IMR-90 (cell line): ENCODE results near the gene SEC22A. TPM values are rescaled to one million over a fixed set of nuclear protein-coding genes. Genes with fewer than 3 reads are reported as not detected.

Experiments used
- ATAC-seq: fragments of 200-7000 bp; cut with Tn5 transposase; 2 replicates; pipeline ENCODE4 v1.9.1; 2020; ENCODE audit warnings: low read depth, mild to moderate bottlenecking, moderate library complexity
- BruUV-seq: library from RNA; stranded (reverse); fragments of 400-500 nt; replicated peaks from 2 replicates; lab custom pipeline; 2021; lab: Mats Ljungman, UMichigan
- CTCF ChIA-PET: fragments of 300-600 bp; formaldehyde crosslinking; extraction: SDS; loops from one replicate; lab custom pipeline; 2021; ENCODE audit warnings: antibody characterized with exemption; lab: Yijun Ruan, JAX
- POLR2A ChIA-PET: fragments of 300-600 bp; sonication (Branson Sonifier 250); formaldehyde crosslinking; loops from one replicate; lab custom pipeline; 2022; ENCODE audit warnings: antibody characterized with exemption; ENCODE audit not compliant: unreplicated experiment; lab: Charles Lee
- DNase-seq: peaks from one replicate; pipeline ENCODE4 v3.0.0; 2013
- H2AFZ ChIP-seq: replicated peaks from 2 replicates; pipeline ENCODE3; 2013; ENCODE audit warnings: low read length, mild to moderate bottlenecking; ENCODE audit not compliant: poor library complexity
- H2AK5ac ChIP-seq: 2 replicates; pipeline ENCODE4 v1.6.1; 2013; ENCODE audit warnings: low read depth, low read length, inconsistent platforms
- H2AK9ac ChIP-seq: replicated peaks from 2 replicates; pipeline ENCODE3; 2013; ENCODE audit warnings: mild to moderate bottlenecking, low read depth, low read length, moderate library complexity; ENCODE audit not compliant: poor library complexity
- H2BK120ac ChIP-seq: 2 replicates; pipeline ENCODE4 v1.6.1; 2013; ENCODE audit warnings: low read depth, low read length, inconsistent platforms
- H2BK15ac ChIP-seq: 3 replicates; pipeline ENCODE4 v1.6.1; 2013; ENCODE audit warnings: low read depth, low read length, inconsistent platforms
- H2BK20ac ChIP-seq: 2 replicates; pipeline ENCODE4 v1.6.1; 2013; ENCODE audit warnings: low read depth, mild to moderate bottlenecking, inconsistent platforms, low read length, moderate library complexity
- H2BK5ac ChIP-seq: 2 replicates; pipeline ENCODE4 v1.6.1; 2013; ENCODE audit warnings: mild to moderate bottlenecking, low read depth, low read length, inconsistent platforms; ENCODE audit not compliant: poor library complexity, severe bottlenecking
- H3K14ac ChIP-seq: replicated peaks from 2 replicates; pipeline ENCODE4 v1.6.1; 2013; ENCODE audit warnings: low read depth, low read length, inconsistent platforms
- H3K18ac ChIP-seq: 2 replicates; pipeline ENCODE4 v1.6.1; 2013; ENCODE audit warnings: low read depth, low read length, control low read depth
- H3K23ac ChIP-seq: 2 replicates; pipeline ENCODE4 v1.6.1; 2013; ENCODE audit warnings: low read depth, low read length, inconsistent platforms
- H3K27ac ChIP-seq: 2 replicates; pipeline ENCODE4 v1.5.1; 2013; ENCODE audit warnings: mild to moderate bottlenecking, control low read depth, low read length; ENCODE audit not compliant: insufficient read depth
- H3K27me3 ChIP-seq: 2 replicates; pipeline ENCODE4 v1.6.1; 2013; ENCODE audit warnings: low read length; ENCODE audit not compliant: control insufficient read depth, insufficient read depth
- H3K36me3 ChIP-seq: 2 replicates; pipeline ENCODE4 v1.6.1; 2013; ENCODE audit warnings: low read length, mixed read lengths; ENCODE audit not compliant: control insufficient read depth, insufficient read depth
- H3K4ac ChIP-seq: 2 replicates; pipeline ENCODE4 v1.6.1; 2013; ENCODE audit warnings: low read depth, low read length, inconsistent platforms
- H3K4me1 ChIP-seq: 2 replicates; pipeline ENCODE4 v1.6.1; 2013; ENCODE audit warnings: low read length, mixed read lengths; ENCODE audit not compliant: control insufficient read depth, insufficient read depth
- H3K4me2 ChIP-seq: 2 replicates; pipeline ENCODE4 v1.6.1; 2013; ENCODE audit warnings: low read depth, mild to moderate bottlenecking, control low read depth, low read length, moderate library complexity
- H3K4me3 ChIP-seq: 2 replicates; pipeline ENCODE4 v1.5.1; 2013; ENCODE audit warnings: low read depth, mild to moderate bottlenecking, control low read depth, low read length, moderate library complexity; ENCODE audit not compliant: insufficient read depth
- H3K56ac ChIP-seq: 2 replicates; pipeline ENCODE4 v1.6.1; 2013; ENCODE audit warnings: low read length, inconsistent platforms; ENCODE audit not compliant: insufficient read depth; ENCODE audit errors: extremely low read depth
- H3K79me1 ChIP-seq, 2 experiments: 2 replicates each; pipeline ENCODE4 v1.6.1; 2013; ENCODE audit warnings: low read length in 2 of 2, inconsistent platforms in 1 of 2, low read depth in 1 of 2
- H3K9ac ChIP-seq: 2 replicates; pipeline ENCODE4 v1.6.1; 2013; ENCODE audit warnings: low read depth, low read length, control low read depth
- H3K9me1 ChIP-seq: 2 replicates; pipeline ENCODE4 v1.6.1; 2013; ENCODE audit warnings: low read length, inconsistent platforms; ENCODE audit not compliant: insufficient read depth
- H3K9me3 ChIP-seq: 2 replicates; pipeline ENCODE4 v1.6.1; 2013; ENCODE audit warnings: low read length; ENCODE audit not compliant: control insufficient read depth, insufficient read depth
- H4K20me1 ChIP-seq: 2 replicates; pipeline ENCODE4 v1.6.1; 2013; ENCODE audit warnings: low read length, inconsistent platforms; ENCODE audit not compliant: insufficient read depth
- H4K5ac ChIP-seq: 2 replicates; pipeline ENCODE4 v1.6.1; 2013; ENCODE audit warnings: mild to moderate bottlenecking, low read depth, low read length, control low read depth
- H4K8ac ChIP-seq, 2 experiments: 2 replicates each; pipeline ENCODE4 v1.6.1; 2013; ENCODE audit warnings: low read depth in 2 of 2, low read length in 2 of 2, control low read depth in 1 of 2, inconsistent platforms in 1 of 2
- H4K91ac ChIP-seq: 2 replicates; pipeline ENCODE4 v1.6.1; 2013; ENCODE audit warnings: low read depth, low read length, inconsistent platforms; ENCODE audit not compliant: insufficient read depth
- BHLHE40 ChIP-seq: fragments of 150-350 bp; IDR thresholded peaks from 2 replicates; pipeline ENCODE4 v1.6.1; 2016; ENCODE audit warnings: mild to moderate bottlenecking, low read depth, low read length
- CEBPB ChIP-seq: IDR thresholded peaks from 2 replicates; pipeline ENCODE4 v1.6.1; 2012; ENCODE audit warnings: low read depth, low read length, improper control_type of control experiment
- CHD1 ChIP-seq: IDR thresholded peaks from 2 replicates; pipeline ENCODE4 v1.6.1; 2012; ENCODE audit warnings: low read depth, low read length, improper control_type of control experiment
- CTCF ChIP-seq: conservative IDR thresholded peaks from 2 replicates; pipeline ENCODE4 v1.5.1; 2012; ENCODE audit warnings: mild to moderate bottlenecking, low read depth, low read length, improper control_type of control experiment
- ELK1 ChIP-seq: fragments of 150-350 bp; IDR thresholded peaks from 2 replicates; pipeline ENCODE4 v1.6.1; 2016; ENCODE audit warnings: low read depth, mild to moderate bottlenecking, low read length, moderate library complexity, borderline replicate concordance
- FOS ChIP-seq: fragments of 150-350 bp; IDR thresholded peaks from 2 replicates; pipeline ENCODE4 v1.6.1; 2016; ENCODE audit warnings: low read depth, low read length
- MAFK ChIP-seq: IDR thresholded peaks from 2 replicates; pipeline ENCODE4 v1.6.1; 2012; ENCODE audit warnings: low read depth, low read length, improper control_type of control experiment
- MAZ ChIP-seq: IDR thresholded peaks from 2 replicates; pipeline ENCODE4 v1.6.1; 2012; ENCODE audit warnings: low read depth, mild to moderate bottlenecking, low read length, improper control_type of control experiment, moderate library complexity, borderline replicate concordance
- MXI1 ChIP-seq: IDR thresholded peaks from 2 replicates; pipeline ENCODE4 v1.6.1; 2012; ENCODE audit warnings: low read depth, mild to moderate bottlenecking, low read length, moderate library complexity, borderline replicate concordance
- NFE2L2 ChIP-seq: fragments of 150-350 bp; IDR thresholded peaks from 2 replicates; pipeline ENCODE4 v1.6.1; 2016; ENCODE audit warnings: low read depth, mild to moderate bottlenecking, low read length
- POLR2A ChIP-seq: IDR thresholded peaks from 2 replicates; pipeline ENCODE4 v1.6.1; 2012; ENCODE audit warnings: mild to moderate bottlenecking, low read depth, low read length
- RAD21 ChIP-seq: IDR thresholded peaks from 2 replicates; pipeline ENCODE4 v1.6.1; 2012; ENCODE audit warnings: low read length, improper control_type of control experiment
- RCOR1 ChIP-seq: IDR thresholded peaks from 2 replicates; pipeline ENCODE4 v1.6.1; 2012; ENCODE audit warnings: mild to moderate bottlenecking, low read length, improper control_type of control experiment; ENCODE audit not compliant: insufficient replicate concordance
- RFX5 ChIP-seq: IDR thresholded peaks from 2 replicates; pipeline ENCODE4 v1.8.0; 2012; ENCODE audit warnings: low read depth, mild to moderate bottlenecking, low read length, moderate library complexity
- SMC3 ChIP-seq: fragments of 150-350 bp; IDR thresholded peaks from 2 replicates; pipeline ENCODE4 v1.6.1; 2016; ENCODE audit warnings: low read depth, mild to moderate bottlenecking, antibody characterized with exemption, low read length, moderate library complexity
- USF2 ChIP-seq: fragments of 150-350 bp; IDR thresholded peaks from 2 replicates; pipeline ENCODE4 v1.6.1; 2017; ENCODE audit warnings: mild to moderate bottlenecking, antibody characterized with exemption, low read length, low read depth
- WGBS, 2 experiments: methylation state at CpG; one replicate each; pipeline versions ENCODE4 v1.1.5 to v1.1.7; 2013; ENCODE audit warnings: missing lambda C conversion rate in 2 of 2; ENCODE audit not compliant: insufficient read length in 1 of 2; ENCODE audit errors: extremely low coverage in 2 of 2; 5-methylcytosine and 5-hydroxymethylcytosine counted together
- dilution Hi-C: fragments of 300-500 bp; cut with HindIII; formaldehyde crosslinking; loops from one replicate; pipeline ENCODE4 v1.14.3; 2018; ENCODE audit warnings: low sequenced_read_pairs; ENCODE audit not compliant: unreplicated experiment
- in situ Hi-C: fragments of 300-500 bp; cut with MboI; formaldehyde crosslinking; loops from 3 replicates; pipeline ENCODE4 v1.14.3; 2019; ENCODE audit warnings: low sequenced_read_pairs, inconsistent platforms, mixed read lengths
- intact Hi-C: fragments of 100-400 bp; cut with micrococcal nuclease; formaldehyde crosslinking; loops from 2 replicates; pipeline ENCODE4 v1.10.0; 2022
- polyA plus RNA-seq, 3 experiments: library from polyadenylated mRNA; depleted of rRNA; stranded (reverse); fragments of >200 nt; gene quantifications; 2 replicates each; pipeline ENCODE4 v1.2.3, GENCODE V29; 2012; ENCODE audit warnings: low replicate concordance in 1 of 3
- total RNA-seq: library from RNA; depleted of rRNA; stranded (reverse); fragments of >200 nt; gene quantifications from 2 replicates; pipeline ENCODE4 v1.2.3, GENCODE V29; 2012

Gene SEC22A
- total and polyA plus RNA-seq, 2 of the 4 experiments (the other 2 are of a cell fraction), result 17.5 to 36.0 TPM

- CTCF ChIA-PET, result no interaction called here
- dilution Hi-C loops (no loop called here), in situ Hi-C loops (no loop called here), intact Hi-C loops (no loop called here)
- no peak for DNase-seq
- no peak overlapping the region for H3K18ac ChIP-seq
- no peak overlapping the region for H3K4me3 ChIP-seq
- H3K4me1 ChIP-seq, result no peaks in the 10 kb centered on the region
- no peak overlapping the region for H2BK20ac ChIP-seq
- H4K8ac ChIP-seq, result no peak overlapping the region
- no peaks in the 10 kb centered on the region for H3K79me1 ChIP-seq
- H3K23ac ChIP-seq, result no peak overlapping the region
- H3K56ac ChIP-seq, result no peak overlapping the region
- ATAC-seq, result no peak
- no peak overlapping the region for H2BK120ac ChIP-seq
- H3K36me3 ChIP-seq, result peaks cover 55% of the 10 kb centered on the region
- H4K5ac ChIP-seq, result no peak overlapping the region
- H2AFZ ChIP-seq, result no peak overlapping the region
- BruUV-seq, result no TSS peak
- POLR2A ChIA-PET, result no interaction called here
- peaks cover 13% of the 10 kb centered on the region for H3K9me1 ChIP-seq
- no peak overlapping the region for H3K9ac ChIP-seq
- WGBS, 2 experiments, result 100% methylated on average over 1 of the region's 4 CpGs; no CpG with 5 or more reads in 1 of the 2 experiments
- no peak overlapping the region for H3K14ac ChIP-seq
- H2AK9ac ChIP-seq, result no peak overlapping the region
- no peaks in the 10 kb centered on the region for H4K20me1 ChIP-seq
- H3K27me3 ChIP-seq, result no peaks in the 10 kb centered on the region
- no peak overlapping the region for H2BK15ac ChIP-seq
- no peak for TF ChIP-seq NFE2L2
- TF ChIP-seq BHLHE40, result no peak
- TF ChIP-seq CEBPB, result no peak
- TF ChIP-seq MAFK, result no peak
- no peak for TF ChIP-seq MXI1
- TF ChIP-seq ELK1, result no peak
- no peak for TF ChIP-seq RCOR1
- no peak for TF ChIP-seq CHD1
- TF ChIP-seq USF2, result no peak
- no peak for TF ChIP-seq POLR2A
- TF ChIP-seq MAZ, result no peak
- TF ChIP-seq FOS, result no peak
- TF ChIP-seq CTCF, result no peak
- TF ChIP-seq RAD21, result no peak
- no peak for TF ChIP-seq RFX5
- no peak for TF ChIP-seq SMC3
- H3K4ac ChIP-seq, result no peak overlapping the region
- H3K9me3 ChIP-seq, result no peaks in the 10 kb centered on the region
- H3K27ac ChIP-seq, result no peak overlapping the region
- H2BK5ac ChIP-seq, result no peak overlapping the region
- H4K91ac ChIP-seq, result no peak overlapping the region
- H3K4me2 ChIP-seq, result no peak overlapping the region
- H2AK5ac ChIP-seq, result no peak overlapping the region
Measured at GRCh38 chr3:123158330-123158729, 43.4 kb upstream of the SEC22A start.
